Amygdala (tissue), 56 donors: ENCODE results near the gene P2RX1.

Source experiments
- DNase-seq, 56 donors: peaks; one replicate each; lab custom pipeline; 2025; lab: John Stamatoyannopoulos, UW

The P2RX1 gene

DNA sequence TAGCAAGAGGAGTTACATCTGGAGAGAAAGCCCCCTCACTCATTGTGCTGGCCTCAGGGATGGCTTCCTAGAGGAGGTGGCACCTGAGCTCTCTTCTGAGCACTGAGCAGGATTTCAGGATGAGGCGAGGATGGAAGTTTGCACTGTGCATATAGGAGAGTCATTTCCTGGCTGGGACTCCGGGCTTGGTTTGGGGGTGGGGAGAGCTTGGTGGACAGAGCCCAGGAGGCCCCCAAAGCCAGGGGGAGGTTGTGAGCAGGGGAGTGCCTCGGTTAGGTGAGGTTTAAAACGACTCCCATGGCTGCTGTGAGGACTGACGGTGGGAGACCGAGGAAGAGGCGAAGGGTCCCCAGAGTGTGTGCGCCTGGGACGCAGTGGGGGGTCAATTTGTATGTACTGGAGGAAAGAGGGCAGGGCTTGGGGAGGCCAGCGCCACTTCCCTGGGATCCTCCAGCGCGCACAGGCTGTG is 24.6 kb downstream of the P2RX1 start:
- DNase-seq: no peak

- peak in 1 of 56 donors; percentile 45 for DNase-seq
Observed at GRCh38 chr17:3890878-3891219, 25.4 kb downstream of the P2RX1 start.

DNA sequence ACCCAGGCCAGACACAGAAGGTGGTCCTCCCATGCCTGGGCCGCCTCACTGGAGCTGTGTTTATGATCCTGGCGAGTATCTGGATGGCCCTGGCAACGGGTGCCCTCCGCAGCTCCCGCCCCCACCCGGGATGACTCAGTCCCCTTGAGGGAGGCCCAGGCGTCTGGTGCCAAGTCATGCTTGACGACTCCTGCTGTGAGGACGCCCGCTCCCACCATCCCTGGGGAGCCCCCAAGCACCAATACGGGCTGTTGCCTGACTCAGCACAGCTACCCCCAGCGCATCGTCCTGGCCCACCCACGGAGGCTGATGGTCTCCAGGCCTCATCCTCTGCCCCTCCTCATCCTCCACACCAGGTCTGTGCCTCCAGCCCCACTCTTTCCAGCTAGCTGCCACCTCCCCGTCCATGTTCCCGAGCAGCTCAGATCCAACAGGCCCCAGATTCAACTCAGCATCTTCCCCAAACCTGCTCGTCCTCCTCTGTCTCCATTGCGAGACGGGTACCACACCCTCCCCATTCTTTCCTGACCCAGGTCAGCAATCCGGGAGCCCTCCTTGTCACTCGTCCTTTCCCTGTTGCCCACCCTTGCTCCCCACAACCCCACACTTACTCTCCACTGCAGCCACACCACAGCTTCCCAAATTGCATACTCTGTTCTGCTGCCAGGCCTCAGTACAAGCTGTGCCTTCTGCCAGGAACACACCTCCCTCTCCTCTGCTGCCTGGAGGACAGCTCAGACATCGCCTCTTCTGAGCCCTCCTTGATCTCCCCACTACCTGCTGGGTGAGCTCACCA is 26.0 kb downstream of the P2RX1 start:
- peak in 19 of 56 donors; percentile 15 to 62 (median 30) for DNase-seq

DNA sequence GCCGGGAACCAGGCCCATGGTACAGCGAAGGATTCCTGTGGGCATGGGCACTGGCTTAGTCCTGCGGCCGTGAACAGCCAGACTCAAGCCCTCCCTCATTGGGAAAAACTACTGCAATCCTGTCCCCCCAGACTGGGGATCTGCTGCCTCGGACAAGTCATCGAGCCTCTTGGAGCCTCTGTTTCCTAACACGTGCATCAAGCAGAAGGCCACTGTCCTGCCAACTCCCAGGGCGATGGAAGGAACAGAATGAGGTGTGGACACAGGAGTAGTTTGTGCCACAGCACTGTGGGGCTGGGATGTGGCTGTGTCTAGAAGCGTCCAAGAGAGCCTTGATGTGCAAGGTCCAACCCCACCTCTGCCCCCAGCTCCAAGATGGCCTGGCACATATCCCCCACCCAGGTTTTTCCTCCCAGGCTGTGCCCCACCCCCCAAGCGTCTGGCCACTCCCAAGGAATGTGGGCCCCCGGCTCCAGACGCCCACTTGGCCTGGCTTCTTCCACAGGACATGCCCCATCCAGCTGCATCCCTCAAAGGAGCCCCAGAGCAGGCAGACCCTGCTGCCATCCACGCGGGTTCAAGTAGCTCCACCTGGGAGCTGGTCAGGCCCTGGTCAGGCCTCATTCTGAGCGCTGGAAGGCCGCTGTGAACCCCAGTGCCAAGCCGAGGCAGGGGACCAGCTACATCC is 26.8 kb downstream of the P2RX1 start:
- no peak for DNase-seq

DNA sequence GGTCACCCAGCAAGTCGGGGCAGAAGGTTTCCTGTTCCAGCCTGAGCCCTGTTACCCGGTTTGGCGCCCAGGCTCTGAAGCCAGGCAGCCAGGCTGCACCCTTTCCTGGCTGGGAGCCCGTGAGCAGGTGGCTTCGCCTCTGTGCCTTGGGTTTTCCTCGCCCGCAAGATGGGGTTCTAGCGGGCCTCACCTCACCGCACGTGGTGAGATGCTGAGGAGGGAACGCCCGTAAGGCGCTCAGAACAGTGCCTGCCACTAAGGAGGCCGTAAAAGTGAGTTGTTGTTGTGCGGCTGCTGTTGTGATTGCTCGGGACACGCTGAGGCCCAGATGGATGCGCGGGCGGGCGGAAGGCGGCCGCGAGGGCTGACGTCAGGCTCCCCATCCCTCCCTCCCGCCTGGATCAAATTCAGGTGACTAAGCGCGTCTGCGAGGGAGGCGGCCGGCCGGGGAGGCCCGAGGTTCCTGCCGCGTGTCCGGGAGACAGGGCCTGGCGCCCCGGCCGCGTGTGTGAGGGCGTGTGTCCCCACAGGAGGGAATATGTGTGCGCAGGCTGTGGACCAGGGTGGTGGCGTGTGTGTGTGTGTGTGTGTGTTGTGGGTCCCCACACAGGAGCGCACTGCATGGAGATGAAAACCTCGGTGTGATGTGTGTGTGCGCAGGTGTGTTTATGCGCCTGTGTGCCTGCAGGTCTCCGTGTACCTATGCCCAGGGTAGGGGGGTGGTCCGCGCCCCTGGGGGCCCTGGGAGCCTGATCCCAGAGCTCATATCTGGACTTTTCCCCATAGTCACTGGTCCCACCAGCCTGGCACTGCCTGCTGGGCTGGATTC is 27.7 kb downstream of the P2RX1 start:
- DNase-seq: peak in 27 of 56 donors; percentile 15 to 75 (median 41)

DNA sequence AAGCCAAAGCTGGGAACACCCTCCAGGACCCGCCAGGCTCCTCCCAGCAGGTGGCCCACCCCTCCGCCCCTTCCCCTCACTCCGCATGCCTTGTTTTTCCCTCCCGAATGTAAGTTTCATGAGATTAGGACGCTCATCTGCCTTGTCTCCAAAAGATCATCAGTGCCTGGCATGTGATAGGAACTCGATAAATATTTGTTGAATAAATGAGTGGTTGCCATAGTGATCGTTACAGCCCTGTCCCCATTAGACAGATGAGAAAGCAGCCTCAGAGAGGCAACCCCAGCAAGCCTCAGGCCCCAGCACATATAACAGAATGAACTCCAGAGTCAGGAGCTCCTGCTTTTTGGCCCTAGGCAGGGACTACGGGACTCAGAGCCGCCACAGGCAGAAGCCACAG is 28.5 kb downstream of the P2RX1 start:
- DNase-seq: no peak

DNA sequence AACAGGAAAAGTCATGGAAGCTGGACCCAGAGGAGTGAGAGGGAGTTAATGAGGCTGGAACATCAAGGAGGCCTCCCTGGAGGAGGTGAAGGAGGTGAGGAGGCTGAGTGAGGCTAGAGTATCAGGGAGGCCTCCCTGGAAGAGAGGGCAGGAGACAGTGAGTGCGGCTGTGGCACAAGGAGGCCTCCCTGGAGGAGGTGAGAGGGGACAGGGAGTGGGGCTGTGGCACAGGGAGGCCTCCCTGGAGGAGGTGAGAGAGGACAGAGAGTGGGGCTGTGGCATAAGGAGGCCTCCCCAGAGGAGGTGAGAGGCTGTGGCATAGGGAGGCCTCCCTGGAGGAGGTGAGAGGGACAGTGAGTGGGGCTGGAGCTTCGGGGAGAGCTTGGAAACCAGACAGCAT is 28.9 kb downstream of the P2RX1 start:
- no peak for DNase-seq

- peak in 11 of 56 donors; percentile 6 to 55 (median 23) for DNase-seq
Observed at GRCh38 chr17:3886776-3887175, 29.5 kb downstream of the P2RX1 start.

GRCh38 chr17:3885970-3886369 is 30.3 kb downstream of the P2RX1 start:
- DNase-seq: no peak

GRCh38 chr17:3885271-3885670 is 31.0 kb downstream of the P2RX1 start:
- DNase-seq: no peak

DNA sequence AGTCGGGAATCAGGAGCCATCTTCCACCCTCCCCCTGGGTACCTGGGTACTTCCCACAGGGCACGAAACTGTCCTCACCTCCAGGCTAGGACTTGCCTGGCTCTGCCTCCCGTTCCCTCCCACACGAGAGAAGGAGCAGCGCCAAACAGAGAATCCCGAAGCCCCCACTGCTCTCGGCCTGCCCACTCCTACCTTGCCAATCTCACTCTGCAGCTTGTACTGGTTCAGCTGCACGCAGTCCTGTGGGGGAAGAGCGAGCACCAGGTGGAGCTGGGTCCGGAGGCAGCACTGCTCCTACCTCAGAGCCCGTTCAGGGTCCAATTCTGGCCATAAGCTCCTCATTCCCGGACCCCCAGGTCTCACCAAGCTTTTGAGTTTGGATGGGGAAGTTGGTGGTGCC is 32.1 kb downstream of the P2RX1 start:
- no peak for DNase-seq

DNA sequence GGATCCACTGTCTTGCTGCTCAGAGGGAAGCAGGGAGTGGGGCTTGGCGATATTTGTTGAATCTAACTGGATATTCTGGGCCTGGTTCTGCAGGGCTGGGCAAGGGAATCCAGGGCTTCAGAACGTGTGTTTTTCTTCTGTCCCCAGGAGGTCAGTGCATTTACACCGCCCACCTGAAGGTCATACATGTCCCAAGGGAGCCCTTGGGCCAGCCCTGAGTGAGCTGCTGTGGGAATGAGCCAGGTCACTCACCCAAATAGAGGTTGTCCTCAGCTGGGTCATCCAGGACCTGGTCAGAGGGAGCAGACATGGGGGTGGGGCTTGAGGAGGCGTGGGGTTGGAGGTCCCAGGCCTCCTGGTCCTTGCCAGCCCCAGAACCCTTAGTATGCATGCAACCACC is 34.0 kb downstream of the P2RX1 start:
- no peak for DNase-seq

GRCh38 chr17:3880983-3881382 is 35.3 kb downstream of the P2RX1 start:
- no peak for DNase-seq

DNA sequence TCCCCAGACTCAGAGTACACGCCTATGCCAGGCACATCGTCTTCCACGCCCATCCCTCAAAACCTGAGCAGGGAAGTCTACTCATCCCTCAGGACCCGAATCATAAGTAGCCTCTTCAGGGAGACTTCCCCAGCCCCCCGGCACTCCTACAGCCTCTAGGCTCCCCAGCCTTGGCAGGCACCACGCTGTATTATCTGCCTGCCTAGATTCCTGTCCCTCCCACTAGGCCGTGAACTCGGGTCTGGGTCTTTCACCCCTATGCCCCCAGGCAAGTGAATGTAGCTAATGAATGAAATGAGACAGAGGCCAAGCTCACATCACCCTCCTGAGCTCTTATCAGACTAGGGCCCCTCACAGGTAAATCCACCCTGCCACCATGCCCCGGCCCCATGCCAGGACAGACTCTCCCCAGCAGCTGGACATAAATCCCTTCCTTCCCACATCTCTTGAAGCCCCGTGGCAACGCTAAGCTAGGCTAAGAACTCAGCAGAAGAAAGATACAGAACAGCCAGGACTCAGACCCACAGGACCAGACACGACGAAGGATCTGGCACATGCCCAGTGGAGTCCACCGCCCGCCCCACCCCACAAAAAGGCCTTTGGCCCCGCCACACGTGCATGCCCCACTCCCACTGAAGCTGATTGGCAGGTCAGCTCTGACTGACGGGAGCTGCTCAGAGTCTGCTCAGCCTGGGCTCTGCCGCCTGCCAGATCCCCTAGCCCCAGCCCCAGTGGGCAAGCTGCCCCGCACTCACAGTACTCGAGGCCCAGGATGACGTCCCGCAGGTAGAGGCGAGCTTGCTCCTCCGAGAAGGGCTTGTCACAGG is 36.5 kb downstream of the P2RX1 start:
- DNase-seq: no peak

GRCh38 chr17:3879186-3879585 is 37.1 kb downstream of the P2RX1 start:
- DNase-seq: peak in 4 of 56 donors; percentile 9 to 26 (median 20)

GRCh38 chr17:3877220-3877619 is 39.0 kb downstream of the P2RX1 start:
- DNase-seq: no peak

DNA sequence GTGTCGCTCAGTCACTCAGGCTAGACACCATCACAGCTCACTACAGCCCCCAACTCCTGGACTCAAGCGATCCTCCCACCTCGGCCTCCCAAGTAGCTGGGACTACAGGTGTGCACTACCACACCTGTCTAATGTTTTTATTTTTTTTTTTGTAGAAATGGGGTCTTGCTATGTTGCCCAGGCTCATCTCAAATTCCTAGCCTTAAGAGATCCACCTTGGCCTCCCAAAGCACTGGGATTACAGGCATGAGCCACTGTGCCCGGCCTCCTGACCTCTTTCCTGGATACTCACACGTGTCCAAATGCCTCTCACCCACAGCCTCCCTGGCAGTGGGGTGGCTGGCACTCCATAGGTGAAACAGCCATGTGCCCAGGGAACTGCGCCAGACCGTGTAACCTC is 40.9 kb downstream of the P2RX1 start:
- no peak for DNase-seq

- DNase-seq: no peak
Observed at GRCh38 chr17:3873862-3874261, 42.4 kb downstream of the P2RX1 start.

- DNase-seq: no peak
Observed at GRCh38 chr17:3870871-3871306, 45.4 kb downstream of the P2RX1 start.

- DNase-seq: no peak
Observed at GRCh38 chr17:3867606-3868005, 48.7 kb downstream of the P2RX1 start.
